Upper lobe of right lung (tissue), 1 donor: Measurements from ENCODE around the gene SPATA17. TPM values are rescaled to one million over a fixed set of nuclear protein-coding genes. Genes with fewer than 3 reads are reported as not detected.

Experiments used
- ATAC-seq: fragments of 200-7000 bp; cut with Tn5 transposase; one replicate; pipeline ENCODE4 v1.9.1; 2020; ENCODE audit warnings: mild to moderate bottlenecking, moderate library complexity
- DNase-seq: peaks from one replicate; pipeline ENCODE4 v3.0.0-alpha.2; 2020
- H3K27ac ChIP-seq: fragments of 200-600 bp; one replicate; pipeline ENCODE4 v1.8.0; 2022
- H3K27me3 ChIP-seq: fragments of 200-600 bp; one replicate; pipeline ENCODE4 v1.8.0; 2022; ENCODE audit warnings: mild to moderate bottlenecking
- H3K36me3 ChIP-seq: fragments of 200-600 bp; one replicate; pipeline ENCODE4 v1.8.0; 2022
- H3K4me1 ChIP-seq: fragments of 200-600 bp; one replicate; pipeline ENCODE4 v1.8.0; 2022
- H3K4me3 ChIP-seq: fragments of 200-600 bp; one replicate; pipeline ENCODE4 v1.8.0; 2022; ENCODE audit warnings: mild to moderate bottlenecking
- H3K9me3 ChIP-seq: fragments of 200-600 bp; one replicate; pipeline ENCODE4 v1.8.0; 2022
- intact Hi-C: fragments of 100-400 bp; cut with DNase I; formaldehyde crosslinking; loops from one replicate; pipeline ENCODE4 v1.11.0; 2022
- total RNA-seq: library from RNA; stranded (reverse); fragmentation: NEBNext Ultra II Directional; extraction: Animal tissue kit (Norgen Biotek cat#: 25700); gene quantifications from one replicate; pipeline ENCODE4 v1.2.1, GENCODE V29; 2021
- TF ChIP-seq, protein P1 (sequence below): fragments of 200-600 bp; IDR thresholded peaks from one replicate; pipeline ENCODE4 v1.8.0; 2022; ENCODE audit warnings: antibody characterized with exemption
- donor health status: DM: no; HTN: yes; CAD: no; lungs with severe emphysema.

The SPATA17 gene
- total RNA-seq, 1 donor from 2014 or later: 0.26 TPM

GRCh38 chr1:217910203-217910602, 279.1 kb downstream of the SPATA17 start:
- intact Hi-C loops: no loop called here
- TF ChIP-seq, protein P1, sequence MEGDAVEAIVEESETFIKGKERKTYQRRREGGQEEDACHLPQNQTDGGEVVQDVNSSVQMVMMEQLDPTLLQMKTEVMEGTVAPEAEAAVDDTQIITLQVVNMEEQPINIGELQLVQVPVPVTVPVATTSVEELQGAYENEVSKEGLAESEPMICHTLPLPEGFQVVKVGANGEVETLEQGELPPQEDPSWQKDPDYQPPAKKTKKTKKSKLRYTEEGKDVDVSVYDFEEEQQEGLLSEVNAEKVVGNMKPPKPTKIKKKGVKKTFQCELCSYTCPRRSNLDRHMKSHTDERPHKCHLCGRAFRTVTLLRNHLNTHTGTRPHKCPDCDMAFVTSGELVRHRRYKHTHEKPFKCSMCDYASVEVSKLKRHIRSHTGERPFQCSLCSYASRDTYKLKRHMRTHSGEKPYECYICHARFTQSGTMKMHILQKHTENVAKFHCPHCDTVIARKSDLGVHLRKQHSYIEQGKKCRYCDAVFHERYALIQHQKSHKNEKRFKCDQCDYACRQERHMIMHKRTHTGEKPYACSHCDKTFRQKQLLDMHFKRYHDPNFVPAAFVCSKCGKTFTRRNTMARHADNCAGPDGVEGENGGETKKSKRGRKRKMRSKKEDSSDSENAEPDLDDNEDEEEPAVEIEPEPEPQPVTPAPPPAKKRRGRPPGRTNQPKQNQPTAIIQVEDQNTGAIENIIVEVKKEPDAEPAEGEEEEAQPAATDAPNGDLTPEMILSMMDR: no peak
- no peak for DNase-seq
- Histone ChIP-seq H3K36me3 (no peaks in the 10 kb centered on the region), H3K4me1 (no peaks in the 10 kb centered on the region), H3K9me3 (no peaks in the 10 kb centered on the region), H3K4me3 (no peak overlapping the region), H3K27me3 (no peaks in the 10 kb centered on the region), H3K27ac (no peak overlapping the region)
- no peak for ATAC-seq

DNA sequence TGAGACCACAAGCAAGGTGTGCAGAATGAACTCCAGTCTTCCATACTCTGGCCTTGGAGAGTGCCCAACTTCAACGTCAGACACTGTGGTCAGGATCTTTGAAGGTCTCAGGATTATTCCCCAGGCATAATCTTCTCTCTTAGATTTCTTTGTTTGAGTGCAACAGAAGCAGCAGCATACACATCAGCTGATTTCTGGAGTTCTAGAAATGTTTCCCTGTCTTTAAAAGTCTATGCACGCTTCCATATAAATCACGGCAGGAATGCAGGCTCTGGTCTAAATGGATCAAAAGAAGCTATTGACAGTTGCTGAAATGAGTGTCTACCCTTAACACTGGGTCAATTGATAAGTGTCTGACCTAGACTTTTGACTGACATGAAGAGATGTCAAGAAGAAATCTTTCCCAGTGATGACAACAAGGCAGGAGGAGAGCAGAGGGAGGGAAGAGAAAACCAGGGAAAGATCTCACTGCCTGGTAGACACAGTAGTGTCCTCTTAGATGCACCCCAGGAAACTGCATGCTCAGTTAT, 279.7 kb downstream of the SPATA17 start:
- Histone ChIP-seq H3K27ac (no peak overlapping the region), H3K4me1 (no peaks in the 10 kb centered on the region), H3K4me3 (no peak overlapping the region), H3K27me3 (no peaks in the 10 kb centered on the region), H3K9me3 (no peaks in the 10 kb centered on the region), H3K36me3 (no peaks in the 10 kb centered on the region)
- ATAC-seq: no peak
- TF ChIP-seq, protein P1: no peak
- intact Hi-C loops: no loop called here
- DNase-seq: no peak

DNA sequence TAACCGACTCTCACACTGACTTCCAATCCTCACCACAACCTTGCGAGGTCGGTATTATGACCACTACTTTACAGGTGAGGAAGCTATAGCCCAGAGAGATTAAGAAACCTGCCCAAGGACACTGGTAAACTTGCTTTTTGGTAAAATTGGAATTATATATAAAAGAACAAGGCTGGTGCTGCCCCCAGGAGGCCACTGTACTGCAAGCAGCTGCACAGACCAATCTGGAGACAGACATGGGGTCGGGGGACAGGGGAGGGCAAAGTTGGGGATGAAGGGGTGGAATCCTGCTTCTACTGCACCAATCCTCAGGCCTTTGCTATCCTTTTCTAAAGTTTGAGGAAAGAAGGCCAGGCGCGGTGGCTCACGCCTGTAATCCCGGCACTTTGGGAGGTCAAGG, 280.8 kb downstream of the SPATA17 start:
- Histone ChIP-seq H3K27me3 (no peaks in the 10 kb centered on the region), H3K27ac (no peak overlapping the region), H3K4me3 (no peak overlapping the region), H3K36me3 (no peaks in the 10 kb centered on the region), H3K4me1 (no peaks in the 10 kb centered on the region), H3K9me3 (no peaks in the 10 kb centered on the region)
- DNase-seq (no peak), ATAC-seq (no peak)
- intact Hi-C loops: no loop called here
- TF ChIP-seq, protein P1: no peak

GRCh38 chr1:217917281-217917887, 286.2 kb downstream of the SPATA17 start:
- H3K4me3 ChIP-seq: no peak overlapping the region
- H3K4me1 ChIP-seq: no peaks in the 10 kb centered on the region
- intact Hi-C loops: no loop called here
- H3K27ac ChIP-seq: no peak overlapping the region
- TF ChIP-seq, protein P1: no peak
- H3K9me3 ChIP-seq: no peaks in the 10 kb centered on the region
- ATAC-seq (no peak), DNase-seq (no peak)
- no peaks in the 10 kb centered on the region for H3K36me3 ChIP-seq
- H3K27me3 ChIP-seq: peaks cover 3% of the 10 kb centered on the region

GRCh38 chr1:217919683-217920388, 288.7 kb downstream of the SPATA17 start:
- Histone ChIP-seq H3K36me3 (no peaks in the 10 kb centered on the region), H3K4me3 (no peak overlapping the region), H3K9me3 (no peaks in the 10 kb centered on the region), H3K27ac (no peak overlapping the region), H3K27me3 (peaks cover 13% of the 10 kb centered on the region), H3K4me1 (no peaks in the 10 kb centered on the region)
- intact Hi-C loops: no loop called here
- TF ChIP-seq, protein P1: no peak
- DNase-seq (no peak), ATAC-seq (no peak)

Other genes starting within 250 kb of the SPATA17 start
- 11.3 TPM for gene GPATCH2, start 254 bp upstream of the SPATA17 start, total RNA-seq